HepG2 (cell line): ENCODE measurements around the gene FN1. TPM values are rescaled to one million over a fixed set of nuclear protein-coding genes. Genes with fewer than 3 reads are reported as not detected.

Experiments used
- ARNT2 ChIP-seq: sonication (generic); formaldehyde crosslinking; IDR thresholded peaks from 2 replicates; pipeline ENCODE4 v1.8.0; 2022; ENCODE audit warnings: mild to moderate bottlenecking, low read depth, missing genetic modification reagents, moderate library complexity
- ELF4 ChIP-seq: sonication (generic); formaldehyde crosslinking; IDR thresholded peaks from 2 replicates; pipeline ENCODE4 v1.5.0; 2020; ENCODE audit warnings: missing genetic modification reagents, mild to moderate bottlenecking, moderate library complexity, borderline replicate concordance
- ERF ChIP-seq: IDR thresholded peaks from 2 replicates; pipeline ENCODE4 v1.6.1; 2018; ENCODE audit warnings: missing biosample characterization, missing genetic modification reagents
- IKZF4 ChIP-seq: sonication (generic); formaldehyde crosslinking; IDR thresholded peaks from 2 replicates; pipeline ENCODE4 v1.5.1; 2020; ENCODE audit warnings: borderline replicate concordance, mild to moderate bottlenecking, low read depth, missing genetic modification reagents; ENCODE audit errors: not compliant biosample characterization
- KLF6 ChIP-seq: IDR thresholded peaks from 2 replicates; pipeline ENCODE4 v1.8.0; 2016; ENCODE audit warnings: missing biosample characterization, missing genetic modification reagents
- MTF2 ChIP-seq: sonication (generic); formaldehyde crosslinking; IDR thresholded peaks from 2 replicates; pipeline ENCODE4 v1.5.0; 2020; ENCODE audit warnings: missing genetic modification reagents, borderline replicate concordance
- NCOR1 ChIP-seq: fragments of 200-600 bp; sonication (generic); IDR thresholded peaks from 2 replicates; pipeline ENCODE4 v1.7.0; 2017; ENCODE audit warnings: antibody characterized with exemption, low read length, borderline replicate concordance
- TBL1XR1 ChIP-seq: fragments of 150-350 bp; IDR thresholded peaks from 2 replicates; pipeline ENCODE4 v1.6.1; 2014; ENCODE audit warnings: borderline replicate concordance, low read length; ENCODE audit not compliant: partially characterized antibody
- ZBTB38 ChIP-seq: sonication (generic); formaldehyde crosslinking; IDR thresholded peaks from 2 replicates; pipeline ENCODE4 v1.5.1; 2020; ENCODE audit warnings: mild to moderate bottlenecking, missing genetic modification reagents
- ZFP36L1 ChIP-seq: sonication (generic); formaldehyde crosslinking; IDR thresholded peaks from 2 replicates; pipeline ENCODE4 v1.8.0; 2022; ENCODE audit warnings: mild to moderate bottlenecking, missing genetic modification reagents, moderate library complexity
- ZIK1 ChIP-seq: sonication (generic); formaldehyde crosslinking; IDR thresholded peaks from 2 replicates; pipeline ENCODE4 v1.5.0; 2020; ENCODE audit warnings: mild to moderate bottlenecking, low read depth, missing genetic modification reagents, borderline replicate concordance
- ZNF24 ChIP-seq: fragments of 450-650 bp; IDR thresholded peaks from 2 replicates; pipeline ENCODE4 v1.6.1; 2017; ENCODE audit warnings: antibody characterized with exemption, mild to moderate bottlenecking
- ZNF292 ChIP-seq: sonication (generic); formaldehyde crosslinking; IDR thresholded peaks from 2 replicates; pipeline ENCODE4 v1.8.1; 2022; ENCODE audit warnings: mild to moderate bottlenecking, low read depth, missing genetic modification reagents, borderline replicate concordance
- ZNF543 ChIP-seq: sonication (generic); formaldehyde crosslinking; IDR thresholded peaks from 2 replicates; pipeline ENCODE4 v1.4.0; 2020; ENCODE audit warnings: mild to moderate bottlenecking, missing genetic modification reagents
- ZNF713 ChIP-seq: sonication (generic); formaldehyde crosslinking; IDR thresholded peaks from 2 replicates; pipeline ENCODE4 v1.4.0; 2020; ENCODE audit warnings: mild to moderate bottlenecking, missing genetic modification reagents
- polyA plus RNA-seq, 8 experiments: library from polyadenylated mRNA; depleted of rRNA in 3 of 8; stranded (reverse) in 7 of 8; unstranded in 1 of 8; fragments of >200 nt; fragmentation: Illumina TruSeq in 4 of 8; extraction: Trizol in 4 of 8; gene quantifications; 2 replicates each; pipeline versions ENCODE4 v1.2.1 to v1.2.3, GENCODE V29; 2011 to 2016; ENCODE audit warnings: low read depth in 4 of 8, missing spikeins in 1 of 8, mixed read lengths in 1 of 8; ENCODE audit not compliant: insufficient read depth in 1 of 8
- total RNA-seq, 5 experiments: library from RNA; depleted of rRNA; stranded (reverse); fragments of >200 nt; fragmentation: Illumina TruSeq; extraction: Trizol; gene quantifications; 2 replicates each; pipeline ENCODE4 v1.2.3, GENCODE V29; 2016; ENCODE audit warnings: low read depth in 1 of 5
- TF ChIP-seq, protein P1 (sequence below): sonication (generic); formaldehyde crosslinking; IDR thresholded peaks from 2 replicates; pipeline ENCODE4 v1.4.0; 2020; ENCODE audit warnings: missing genetic modification reagents
- TF ChIP-seq, protein P2 (sequence below): sonication (generic); formaldehyde crosslinking; IDR thresholded peaks from 2 replicates; pipeline ENCODE4 v1.8.1; 2023; ENCODE audit warnings: mild to moderate bottlenecking, moderate library complexity, missing genetic modification reagents
- TF ChIP-seq, protein P3 (sequence below): sonication (generic); formaldehyde crosslinking; IDR thresholded peaks from 2 replicates; pipeline ENCODE4 v1.4.0; 2020; ENCODE audit warnings: mild to moderate bottlenecking, missing genetic modification reagents

FN1 gene
- total and polyA plus RNA-seq, 2 of the 13 experiments (the other 11 are each of a cell fraction or from before 2014, with no cell fraction given) = 1,847 to 6,471 TPM

DNA sequence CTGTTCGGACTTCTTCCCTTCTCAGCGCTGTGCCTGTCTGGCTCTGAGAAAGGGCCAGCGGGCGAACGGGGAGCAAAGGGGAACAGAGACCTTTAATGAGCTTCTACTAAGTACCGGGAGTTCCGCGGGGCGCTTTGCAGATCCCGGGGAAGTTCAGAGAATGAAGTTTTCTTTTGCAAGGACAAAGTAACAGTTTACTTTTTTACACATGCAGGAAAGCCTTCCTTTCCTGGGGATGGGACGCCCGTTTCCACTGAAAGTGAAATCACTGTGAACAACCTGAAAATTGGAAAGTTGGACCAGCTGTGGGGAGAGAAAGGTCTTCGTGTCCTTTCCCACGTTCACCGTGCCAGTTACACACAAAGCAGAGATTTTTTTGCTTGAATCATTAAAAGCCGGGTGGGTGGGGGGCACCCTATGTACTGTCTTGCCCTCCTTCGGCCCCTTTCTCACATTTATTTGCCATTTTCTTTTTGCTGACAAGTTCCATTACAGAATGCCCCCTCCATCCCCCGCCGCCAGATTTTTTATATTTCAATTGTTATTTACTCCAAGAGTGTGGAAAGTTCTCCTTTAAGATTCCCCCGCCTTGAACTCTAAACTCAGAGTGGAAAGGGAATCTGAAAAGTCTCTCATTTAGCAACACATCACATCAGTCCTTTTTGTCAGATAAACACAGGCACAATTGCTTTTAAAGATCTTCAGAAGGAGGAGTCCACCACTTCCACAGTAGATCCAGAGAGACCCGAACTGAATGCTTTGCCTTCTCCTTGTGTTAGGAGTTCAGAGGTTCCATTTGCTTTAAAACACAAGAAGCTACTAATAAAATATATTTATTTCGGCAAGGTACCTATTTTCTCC, 1.1 kb upstream of the FN1 start (continued):
- TF ChIP-seq, protein P1, sequence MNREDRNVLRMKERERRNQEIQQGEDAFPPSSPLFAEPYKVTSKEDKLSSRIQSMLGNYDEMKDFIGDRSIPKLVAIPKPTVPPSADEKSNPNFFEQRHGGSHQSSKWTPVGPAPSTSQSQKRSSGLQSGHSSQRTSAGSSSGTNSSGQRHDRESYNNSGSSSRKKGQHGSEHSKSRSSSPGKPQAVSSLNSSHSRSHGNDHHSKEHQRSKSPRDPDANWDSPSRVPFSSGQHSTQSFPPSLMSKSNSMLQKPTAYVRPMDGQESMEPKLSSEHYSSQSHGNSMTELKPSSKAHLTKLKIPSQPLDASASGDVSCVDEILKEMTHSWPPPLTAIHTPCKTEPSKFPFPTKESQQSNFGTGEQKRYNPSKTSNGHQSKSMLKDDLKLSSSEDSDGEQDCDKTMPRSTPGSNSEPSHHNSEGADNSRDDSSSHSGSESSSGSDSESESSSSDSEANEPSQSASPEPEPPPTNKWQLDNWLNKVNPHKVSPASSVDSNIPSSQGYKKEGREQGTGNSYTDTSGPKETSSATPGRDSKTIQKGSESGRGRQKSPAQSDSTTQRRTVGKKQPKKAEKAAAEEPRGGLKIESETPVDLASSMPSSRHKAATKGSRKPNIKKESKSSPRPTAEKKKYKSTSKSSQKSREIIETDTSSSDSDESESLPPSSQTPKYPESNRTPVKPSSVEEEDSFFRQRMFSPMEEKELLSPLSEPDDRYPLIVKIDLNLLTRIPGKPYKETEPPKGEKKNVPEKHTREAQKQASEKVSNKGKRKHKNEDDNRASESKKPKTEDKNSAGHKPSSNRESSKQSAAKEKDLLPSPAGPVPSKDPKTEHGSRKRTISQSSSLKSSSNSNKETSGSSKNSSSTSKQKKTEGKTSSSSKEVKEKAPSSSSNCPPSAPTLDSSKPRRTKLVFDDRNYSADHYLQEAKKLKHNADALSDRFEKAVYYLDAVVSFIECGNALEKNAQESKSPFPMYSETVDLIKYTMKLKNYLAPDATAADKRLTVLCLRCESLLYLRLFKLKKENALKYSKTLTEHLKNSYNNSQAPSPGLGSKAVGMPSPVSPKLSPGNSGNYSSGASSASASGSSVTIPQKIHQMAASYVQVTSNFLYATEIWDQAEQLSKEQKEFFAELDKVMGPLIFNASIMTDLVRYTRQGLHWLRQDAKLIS = no peak
- TF ChIP-seq ZBTB38 (CRISPR knock-in tag) (peak; percentile 34; the same call in 1 of the 2 replicates), TBL1XR1 (peak; percentile 4), ERF (CRISPR knock-in tag) (0 out of 2 replicates have a peak, but pooled peaks have one; percentile 36), ARNT2 (CRISPR knock-in tag) (0 out of 2 replicates have a peak, but pooled peaks have one; percentile 20), KLF6 (CRISPR knock-in tag) (no peak; the same call in 1 of the 2 replicates), ZNF713 (CRISPR knock-in tag) (no peak), IKZF4 (CRISPR knock-in tag) (peak; percentile 29), NCOR1 (peak; percentile 12; the same call in 1 of the 2 replicates), ZNF543 (CRISPR knock-in tag) (no peak), ZIK1 (CRISPR knock-in tag) (no peak), ZFP36L1 (peak; percentile 24; the same call in 1 of the 2 replicates), ZNF292 (CRISPR knock-in tag) (0 out of 2 replicates have a peak, but pooled peaks have one; percentile 51), ELF4 (no peak; the same call in 1 of the 2 replicates), MTF2 (0 out of 2 replicates have a peak, but pooled peaks have one; percentile 39), ZNF24 (no peak)
- TF ChIP-seq, protein P2, sequence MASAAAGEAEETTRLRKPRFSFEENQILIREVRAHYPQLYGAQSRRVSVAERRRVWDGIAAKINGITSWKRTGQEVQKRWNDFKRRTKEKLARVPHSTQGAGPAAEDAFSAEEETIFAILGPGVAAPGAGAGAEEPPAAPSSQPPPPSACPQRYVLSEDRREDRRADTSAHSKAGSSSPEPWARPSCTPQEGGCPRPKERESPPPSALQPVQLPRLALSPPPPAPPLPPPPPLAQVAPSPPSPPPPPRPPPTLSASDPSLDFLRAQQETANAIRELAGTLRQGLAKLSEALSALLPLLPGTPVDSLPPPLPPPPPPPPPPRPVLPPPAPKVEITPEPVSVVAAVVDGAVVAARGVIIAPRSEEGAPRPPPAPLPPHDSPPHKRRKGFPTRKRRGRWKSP = peak; percentile 50; the same call in 1 of the 2 replicates
- TF ChIP-seq, protein P3, sequence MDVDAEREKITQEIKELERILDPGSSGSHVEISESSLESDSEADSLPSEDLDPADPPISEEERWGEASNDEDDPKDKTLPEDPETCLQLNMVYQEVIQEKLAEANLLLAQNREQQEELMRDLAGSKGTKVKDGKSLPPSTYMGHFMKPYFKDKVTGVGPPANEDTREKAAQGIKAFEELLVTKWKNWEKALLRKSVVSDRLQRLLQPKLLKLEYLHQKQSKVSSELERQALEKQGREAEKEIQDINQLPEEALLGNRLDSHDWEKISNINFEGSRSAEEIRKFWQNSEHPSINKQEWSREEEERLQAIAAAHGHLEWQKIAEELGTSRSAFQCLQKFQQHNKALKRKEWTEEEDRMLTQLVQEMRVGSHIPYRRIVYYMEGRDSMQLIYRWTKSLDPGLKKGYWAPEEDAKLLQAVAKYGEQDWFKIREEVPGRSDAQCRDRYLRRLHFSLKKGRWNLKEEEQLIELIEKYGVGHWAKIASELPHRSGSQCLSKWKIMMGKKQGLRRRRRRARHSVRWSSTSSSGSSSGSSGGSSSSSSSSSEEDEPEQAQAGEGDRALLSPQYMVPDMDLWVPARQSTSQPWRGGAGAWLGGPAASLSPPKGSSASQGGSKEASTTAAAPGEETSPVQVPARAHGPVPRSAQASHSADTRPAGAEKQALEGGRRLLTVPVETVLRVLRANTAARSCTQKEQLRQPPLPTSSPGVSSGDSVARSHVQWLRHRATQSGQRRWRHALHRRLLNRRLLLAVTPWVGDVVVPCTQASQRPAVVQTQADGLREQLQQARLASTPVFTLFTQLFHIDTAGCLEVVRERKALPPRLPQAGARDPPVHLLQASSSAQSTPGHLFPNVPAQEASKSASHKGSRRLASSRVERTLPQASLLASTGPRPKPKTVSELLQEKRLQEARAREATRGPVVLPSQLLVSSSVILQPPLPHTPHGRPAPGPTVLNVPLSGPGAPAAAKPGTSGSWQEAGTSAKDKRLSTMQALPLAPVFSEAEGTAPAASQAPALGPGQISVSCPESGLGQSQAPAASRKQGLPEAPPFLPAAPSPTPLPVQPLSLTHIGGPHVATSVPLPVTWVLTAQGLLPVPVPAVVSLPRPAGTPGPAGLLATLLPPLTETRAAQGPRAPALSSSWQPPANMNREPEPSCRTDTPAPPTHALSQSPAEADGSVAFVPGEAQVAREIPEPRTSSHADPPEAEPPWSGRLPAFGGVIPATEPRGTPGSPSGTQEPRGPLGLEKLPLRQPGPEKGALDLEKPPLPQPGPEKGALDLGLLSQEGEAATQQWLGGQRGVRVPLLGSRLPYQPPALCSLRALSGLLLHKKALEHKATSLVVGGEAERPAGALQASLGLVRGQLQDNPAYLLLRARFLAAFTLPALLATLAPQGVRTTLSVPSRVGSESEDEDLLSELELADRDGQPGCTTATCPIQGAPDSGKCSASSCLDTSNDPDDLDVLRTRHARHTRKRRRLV = 0 out of 2 replicates have a peak, but pooled peaks have one; percentile 51
